HG02970 (cell line): ENCODE measurements around the gene ELMO1.

Experiments used
- ATAC-seq: cut with Tn5 transposase; IDR thresholded peaks from one replicate; pipeline ENCODE4 v1.9.1; 2021; ENCODE audit warnings: mild to moderate bottlenecking, moderate library complexity, moderate number of reproducible peaks; ENCODE audit not compliant: unreplicated experiment, low FRiP score

Gene ELMO1

DNA sequence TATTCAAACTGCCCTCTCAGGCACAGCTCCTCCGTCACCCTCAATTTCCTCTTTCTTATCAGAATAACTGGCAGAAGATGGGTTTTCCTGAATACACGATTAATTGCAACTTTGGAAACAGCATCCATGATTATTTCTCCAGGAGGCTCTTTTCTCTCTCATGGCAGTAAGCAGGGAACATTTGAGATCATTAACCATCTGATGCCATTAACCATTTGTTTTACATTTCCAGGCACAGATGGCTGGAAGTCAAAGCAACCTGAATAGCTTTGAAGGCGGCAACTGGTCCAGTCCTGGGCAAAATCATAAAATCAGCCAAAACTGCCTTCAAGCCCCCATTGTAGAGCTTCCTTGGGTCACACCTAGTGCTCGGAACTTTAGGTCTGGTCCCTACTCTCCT, 434.9 kb downstream of the ELMO1 start:
- no peak for ATAC-seq

DNA sequence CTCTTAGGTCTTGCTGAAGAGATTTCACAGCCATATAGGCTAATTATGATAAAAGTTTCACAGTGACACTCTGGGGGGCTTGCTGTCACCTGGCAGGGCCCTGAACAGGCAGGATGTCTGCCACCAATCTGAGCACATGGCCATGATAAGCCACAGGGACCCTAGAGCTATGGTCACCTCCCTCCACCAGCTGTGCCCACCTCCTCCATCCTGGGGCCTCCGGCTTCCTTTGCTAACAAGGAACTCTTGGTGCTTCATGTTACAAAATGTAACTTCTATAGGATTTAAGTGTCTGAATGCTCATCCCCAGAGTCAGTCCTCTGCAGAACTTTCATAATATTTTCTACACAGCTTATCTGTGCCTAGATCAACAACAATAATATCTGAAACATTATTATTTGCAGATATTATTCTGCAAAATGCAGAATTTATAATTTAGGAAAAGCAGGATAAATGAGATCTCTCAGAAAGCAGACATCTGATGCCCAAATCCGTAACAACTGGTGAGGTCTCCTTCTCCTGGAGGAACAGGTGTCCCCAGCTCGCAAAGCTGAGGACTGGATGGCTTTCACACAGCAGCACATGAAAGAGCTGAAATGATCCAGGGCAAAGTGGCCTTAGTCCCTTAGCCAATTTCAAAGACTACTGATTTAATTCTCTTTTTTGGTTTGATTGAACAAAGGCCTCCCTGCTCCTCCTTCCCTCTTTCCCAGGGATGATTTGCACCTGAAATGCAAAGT, 437.3 kb downstream of the ELMO1 start:
- ATAC-seq: no peak

DNA sequence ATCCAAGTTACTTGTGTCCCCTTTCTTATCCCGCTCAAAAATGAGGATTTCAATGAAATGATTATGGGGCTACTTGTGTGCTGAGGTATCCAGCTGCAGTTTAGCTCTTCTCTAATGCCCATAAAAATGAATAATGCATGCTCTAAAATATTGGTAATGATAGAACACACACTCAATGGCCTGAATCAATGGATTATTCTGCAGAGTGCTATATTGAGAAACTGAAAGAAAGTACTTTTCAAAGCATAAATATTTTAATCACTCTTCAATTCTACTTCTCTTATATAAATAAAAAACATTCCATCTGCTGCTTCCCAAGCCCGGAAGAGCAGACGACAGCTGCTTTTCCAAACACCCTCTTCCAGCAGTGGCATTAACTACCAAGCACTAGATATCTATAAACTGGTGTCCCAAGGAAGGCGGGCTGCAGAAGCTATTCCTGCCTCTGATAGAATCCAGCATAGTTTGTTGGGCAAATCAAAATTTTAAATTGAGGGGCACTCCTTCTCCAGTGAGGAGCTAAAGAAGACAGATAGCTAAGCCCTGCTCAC, 439.5 kb downstream of the ELMO1 start:
- ATAC-seq: no peak

DNA sequence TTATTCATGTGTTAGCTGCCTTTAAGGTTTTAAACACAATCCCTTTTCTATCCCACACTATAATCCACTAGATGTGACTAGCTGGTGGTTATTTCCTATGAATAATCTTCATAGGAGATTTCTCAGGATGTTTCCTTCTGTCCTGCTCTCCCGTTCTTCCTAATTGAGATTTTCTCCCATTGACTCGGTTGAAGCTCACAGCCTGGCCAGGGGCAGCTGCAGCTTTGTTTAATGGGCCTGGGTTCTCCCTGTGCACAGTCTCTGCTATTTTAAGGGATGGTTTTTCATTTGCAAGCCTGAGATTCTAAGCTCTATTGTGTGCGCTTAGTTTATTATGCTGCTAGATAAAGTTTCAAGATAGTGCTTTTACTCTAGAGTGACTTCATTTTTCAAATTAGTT, 441.0 kb downstream of the ELMO1 start:
- ATAC-seq: no peak

DNA sequence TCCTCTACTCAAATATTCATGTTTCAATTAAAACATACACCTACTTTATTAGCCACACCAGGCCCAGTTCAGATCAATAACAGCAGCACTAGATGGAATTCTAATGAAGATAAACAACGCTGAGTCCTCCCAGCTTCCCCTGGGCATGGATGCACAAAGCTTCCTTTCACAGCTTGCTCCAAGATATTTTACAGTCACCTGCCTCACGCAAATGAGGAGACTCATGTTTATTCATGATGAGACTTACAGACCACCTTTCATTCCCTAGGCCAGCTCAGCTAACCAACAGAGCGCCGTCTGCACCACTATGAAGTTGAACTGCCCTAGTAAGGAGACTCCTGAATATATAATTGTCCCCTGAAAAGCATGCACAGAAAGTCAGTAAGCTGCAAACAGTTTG, 441.4 kb downstream of the ELMO1 start:
- no peak for ATAC-seq

DNA sequence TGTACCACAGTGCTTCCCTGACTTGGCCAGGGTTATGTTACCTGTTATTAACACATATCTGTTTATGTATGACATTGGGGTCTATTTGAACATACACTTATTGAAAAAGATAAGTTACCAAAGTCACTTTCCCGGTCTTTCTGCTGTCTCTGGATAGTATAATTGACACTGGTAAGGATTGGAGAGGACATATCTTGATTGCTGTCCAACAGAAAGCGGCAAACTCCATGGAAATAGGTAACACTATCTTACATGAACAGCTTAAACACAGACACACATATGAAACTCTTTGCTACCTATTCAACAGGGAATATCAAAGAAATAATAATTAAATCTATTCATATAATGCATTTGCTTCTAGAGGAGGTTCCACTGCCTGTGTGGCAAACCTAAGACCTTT, 441.9 kb downstream of the ELMO1 start:
- ATAC-seq: no peak

DNA sequence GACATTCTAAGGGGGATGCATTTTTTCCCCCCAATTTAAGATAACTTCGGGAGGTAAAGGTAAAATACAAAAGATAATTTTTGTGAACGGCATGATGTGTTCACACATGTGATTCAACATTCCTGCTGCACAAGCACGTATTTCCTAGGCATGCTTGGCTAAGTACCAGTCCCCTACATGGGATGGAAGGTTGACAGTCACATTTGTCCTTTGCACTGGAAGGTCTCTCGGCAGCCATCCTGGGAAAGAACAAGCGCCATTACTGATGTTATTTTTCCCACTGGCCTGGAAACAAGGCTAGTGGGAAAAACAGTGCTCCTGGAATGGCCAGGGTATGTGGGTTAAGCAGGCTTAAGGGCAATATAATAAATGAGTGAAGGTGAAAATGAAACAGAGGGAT, 448.2 kb downstream of the ELMO1 start:
- ATAC-seq: no peak

DNA sequence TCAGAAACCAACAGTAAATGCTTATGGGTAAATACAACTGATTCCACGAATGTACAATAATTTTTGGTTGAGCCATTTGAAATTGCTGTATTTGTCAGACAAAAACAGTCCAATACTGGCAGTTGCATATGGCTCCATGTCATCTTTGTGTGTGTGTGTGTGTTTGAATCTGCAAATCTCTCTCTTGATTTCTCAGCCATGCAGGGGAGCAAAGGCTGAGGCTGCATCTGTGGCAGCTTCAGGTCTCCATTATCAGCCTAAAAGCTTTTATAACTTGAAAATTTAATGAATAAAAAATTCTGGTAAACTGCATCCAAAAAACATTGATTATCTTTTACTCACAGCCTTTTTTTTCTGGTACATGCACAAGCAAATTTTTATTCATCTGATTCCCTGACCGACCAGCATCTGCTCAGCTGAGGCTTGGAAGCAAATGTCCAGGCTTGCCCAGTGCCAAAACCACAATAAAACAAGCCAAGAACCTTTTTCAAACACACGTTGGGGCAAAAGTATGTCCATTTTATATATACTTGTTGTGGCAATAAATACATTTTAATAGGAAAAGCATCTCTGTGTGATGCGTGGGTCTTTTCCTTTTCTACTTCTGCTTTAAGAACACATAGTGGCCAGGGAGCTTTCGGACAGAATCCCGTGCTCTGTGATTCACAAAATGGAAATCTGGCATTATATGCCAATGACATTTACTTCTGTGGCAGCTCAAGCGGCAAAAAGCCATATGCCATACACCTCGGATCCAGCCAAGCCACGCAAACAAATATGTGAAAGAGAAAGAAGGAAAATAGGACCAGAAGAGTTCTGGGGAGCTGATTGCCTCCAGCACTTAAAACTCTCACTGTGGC, 448.8 kb downstream of the ELMO1 start:
- ATAC-seq: no peak

DNA sequence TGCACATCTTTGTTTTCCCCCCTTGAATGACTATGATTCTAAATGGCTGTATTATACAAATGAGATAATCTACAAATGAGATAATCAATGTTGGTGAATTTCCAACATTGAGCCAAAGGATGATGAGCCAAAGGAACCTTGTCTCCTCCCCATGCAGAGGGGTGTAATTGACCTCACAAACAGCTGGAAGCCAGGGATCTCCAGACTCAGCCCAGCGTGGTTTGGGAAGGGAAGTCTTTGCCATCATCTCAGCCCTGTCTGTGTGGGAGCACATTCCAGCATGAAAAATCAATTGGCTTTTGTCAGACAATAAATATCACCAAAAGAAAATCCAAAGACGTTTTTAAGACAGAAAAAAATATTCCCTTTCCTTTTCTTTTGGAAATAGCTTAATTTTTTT, 452.9 kb downstream of the ELMO1 start:
- no peak for ATAC-seq

DNA sequence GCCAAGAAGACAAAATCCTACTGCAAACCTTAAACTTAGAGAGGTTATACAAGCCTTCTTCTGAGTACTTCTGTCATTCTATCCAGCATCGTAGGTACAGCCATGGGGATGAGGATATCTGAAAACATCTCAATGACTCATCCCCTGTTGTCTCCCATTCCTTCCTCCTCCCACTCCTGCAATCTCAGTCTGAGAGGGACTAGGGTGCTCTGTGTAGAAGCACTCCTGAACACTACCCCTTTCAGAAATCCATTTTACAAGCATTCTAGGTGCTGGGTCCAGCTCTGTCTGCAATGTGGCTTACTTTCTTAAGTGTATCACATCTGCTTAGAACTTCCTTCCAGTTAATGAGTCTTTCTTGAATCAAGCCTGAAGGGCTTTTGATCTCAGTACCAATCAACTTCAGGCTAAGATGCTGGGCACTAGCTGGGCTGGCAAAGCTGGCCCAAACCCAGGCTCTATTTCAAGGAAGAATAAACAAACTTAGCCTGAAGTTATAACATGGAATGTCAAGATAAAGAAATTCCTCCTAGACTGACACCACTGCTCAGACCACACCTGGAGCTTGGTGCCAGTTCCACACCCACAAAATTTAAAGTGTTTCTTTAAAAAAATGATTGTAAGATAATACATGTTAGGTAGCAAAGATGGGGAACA, 454.1 kb downstream of the ELMO1 start:
- ATAC-seq: no peak

DNA sequence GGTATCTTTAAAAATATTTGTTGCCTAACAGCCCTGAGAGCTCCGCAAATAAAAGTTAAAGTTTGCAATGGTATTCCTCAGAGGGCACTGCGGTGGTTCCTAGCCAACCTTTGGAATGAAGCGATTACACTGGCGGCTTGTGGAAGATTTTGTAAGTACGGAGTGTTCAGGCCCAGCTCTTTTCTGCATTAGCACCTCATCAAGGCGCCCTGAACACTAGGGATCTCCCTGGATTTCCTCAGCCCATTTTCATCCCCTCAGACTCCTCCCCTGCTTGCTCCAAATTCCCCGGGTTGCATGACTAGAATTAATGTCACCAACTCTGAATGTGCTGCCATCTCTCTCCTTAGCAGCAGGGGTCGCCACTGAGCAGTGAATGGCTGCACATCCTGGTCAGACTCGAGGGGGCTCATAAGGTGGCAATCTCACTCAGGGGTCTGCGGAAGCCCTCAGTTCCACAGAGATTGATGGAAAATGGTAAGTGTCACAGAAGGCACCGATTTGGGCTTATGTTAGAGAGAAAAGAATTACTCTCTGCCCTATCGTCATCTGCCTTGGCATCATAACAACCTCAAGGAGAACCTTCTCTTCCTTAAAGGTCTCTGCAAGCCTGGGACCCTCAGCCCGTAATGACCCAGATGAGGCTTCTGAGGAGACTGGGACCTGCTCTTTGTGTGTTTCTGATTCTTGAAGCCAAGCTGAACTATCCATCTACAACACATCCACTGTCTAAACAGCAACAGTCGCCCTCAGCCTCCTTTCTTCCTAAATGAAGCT, 461.5 kb downstream of the ELMO1 start:
- ATAC-seq: no peak

DNA sequence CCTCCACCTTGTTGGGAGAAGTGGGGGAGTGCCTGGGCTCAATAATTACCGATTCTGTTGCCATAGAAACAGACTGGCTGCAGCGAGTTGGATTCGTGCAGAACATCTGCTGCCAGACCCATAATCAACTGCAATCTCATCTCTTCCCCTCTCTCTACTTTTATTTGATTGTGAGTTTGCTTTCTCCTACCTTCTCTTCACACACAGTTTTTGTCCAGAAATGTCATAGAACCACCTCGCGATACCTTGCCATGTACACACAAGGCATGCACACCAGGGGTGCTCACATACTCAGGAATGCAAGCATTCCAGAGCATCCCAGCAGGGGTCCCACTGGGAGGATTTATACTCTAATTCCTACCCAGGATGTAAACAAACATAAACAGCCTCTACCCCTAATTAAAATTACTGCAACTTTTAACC, 462.1 kb downstream of the ELMO1 start:
- ATAC-seq: no peak

DNA sequence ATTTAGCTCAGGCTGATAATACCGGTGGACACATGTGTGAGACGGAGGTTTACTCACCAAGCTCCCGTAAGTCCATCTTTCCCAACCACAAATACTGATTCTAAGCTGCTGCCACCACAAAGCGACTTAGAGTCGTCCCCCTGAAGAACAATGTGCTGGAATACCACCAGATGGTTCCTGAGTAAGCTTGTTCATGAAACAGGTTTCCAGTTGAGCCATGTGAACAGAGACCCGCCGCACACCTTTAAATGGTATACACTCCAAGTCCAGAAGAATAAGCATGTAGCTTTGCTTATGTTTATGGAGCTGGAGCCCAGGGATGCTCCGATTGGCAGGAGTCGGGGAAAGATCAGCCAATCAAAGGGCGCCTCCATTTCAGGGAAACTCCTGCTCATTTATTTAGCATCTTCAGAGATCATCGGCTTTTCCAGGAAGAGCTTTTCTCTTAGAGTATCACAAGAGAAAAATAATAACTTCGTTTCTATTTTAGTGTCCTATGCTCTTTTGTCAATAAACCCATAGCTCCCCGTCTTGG, 462.7 kb downstream of the ELMO1 start:
- no peak for ATAC-seq

DNA sequence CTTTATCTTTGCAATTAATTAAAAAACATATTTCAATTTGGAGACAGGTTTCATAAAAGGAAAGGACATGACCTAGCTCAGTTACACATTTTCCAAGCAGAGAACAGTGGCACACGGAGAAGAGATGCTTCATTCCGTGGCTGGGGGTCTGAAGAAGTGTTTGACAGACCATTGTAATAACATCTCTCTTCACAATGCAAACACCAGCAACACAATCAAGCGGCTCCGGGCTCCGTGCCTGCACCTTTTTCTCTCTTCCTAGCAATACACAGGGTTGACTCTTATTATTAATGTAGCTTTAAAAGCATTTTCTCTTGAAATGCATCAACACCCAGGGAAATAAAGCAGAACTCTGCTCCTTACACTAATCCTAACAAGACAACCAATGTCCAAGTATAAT, 463.3 kb downstream of the ELMO1 start:
- no peak for ATAC-seq

DNA sequence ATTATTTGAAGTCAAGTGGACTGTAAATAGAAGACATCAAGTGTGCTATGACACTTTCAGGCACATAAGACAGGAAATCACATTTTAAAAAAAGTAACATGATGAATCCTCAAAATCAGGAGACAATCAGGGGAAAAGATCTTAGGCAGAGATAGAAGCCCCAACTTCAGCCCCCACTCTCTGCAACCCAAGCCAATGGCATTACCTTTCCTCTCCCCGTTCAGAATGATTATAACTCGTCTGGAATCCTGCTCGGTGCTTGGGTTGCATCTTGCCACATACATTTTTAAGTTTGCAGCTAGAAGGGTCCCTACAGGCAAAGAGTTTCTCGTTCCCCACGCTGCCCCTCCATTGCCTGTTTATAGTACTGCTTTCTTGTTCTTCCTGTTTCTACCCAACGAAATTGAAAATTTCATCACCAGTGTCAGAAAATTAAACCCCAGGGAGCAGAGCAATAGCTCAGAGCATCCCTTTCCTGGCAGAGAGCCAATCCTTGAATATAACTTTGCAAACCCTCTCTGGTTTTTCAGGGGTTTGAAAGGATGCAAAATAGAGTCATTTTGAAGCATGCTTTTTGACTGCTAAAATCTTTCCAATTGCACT, 463.9 kb downstream of the ELMO1 start:
- no peak for ATAC-seq

DNA sequence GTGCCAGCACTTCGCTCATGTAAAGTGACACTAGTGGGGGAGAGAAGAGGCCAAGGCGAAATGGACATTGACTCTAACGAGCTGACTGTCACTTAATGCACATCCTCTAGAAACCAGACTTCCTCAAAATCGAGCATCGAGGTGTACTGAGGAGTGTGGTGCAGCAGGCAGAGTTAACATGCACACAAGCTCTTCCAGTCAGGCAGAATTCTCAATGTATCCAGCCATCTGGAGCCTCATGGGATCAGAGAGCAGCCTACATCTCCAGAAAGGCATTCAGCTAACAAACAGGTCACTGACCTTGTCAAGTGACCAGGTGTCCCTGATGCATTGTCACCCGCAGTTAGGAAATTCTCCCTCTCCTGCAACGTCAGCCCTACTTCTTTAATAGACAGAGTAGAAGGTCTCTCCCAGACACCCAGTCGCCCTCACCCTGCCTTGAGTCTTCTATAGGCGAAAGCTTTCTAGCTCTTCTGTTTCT, 464.6 kb downstream of the ELMO1 start:
- no peak for ATAC-seq

DNA sequence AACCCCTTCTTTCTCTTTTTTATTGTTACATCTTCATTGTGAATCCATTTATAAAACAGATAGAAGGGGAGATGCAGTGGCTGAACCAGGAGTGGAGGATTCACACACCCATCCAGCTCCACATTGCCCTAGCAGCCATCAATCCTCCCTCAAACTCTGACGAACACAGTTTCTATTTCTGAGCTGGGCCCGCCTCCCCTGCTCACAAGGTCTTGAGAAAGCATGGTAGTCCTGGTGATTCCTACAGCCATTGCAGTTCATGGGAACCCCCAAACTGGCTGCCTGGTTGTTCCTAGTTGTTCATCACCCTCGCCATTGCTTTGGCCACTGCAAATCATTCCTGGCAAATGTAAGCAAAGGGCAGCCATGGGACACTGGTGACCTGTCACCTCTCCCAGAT, 465.9 kb downstream of the ELMO1 start:
- ATAC-seq: no peak

DNA sequence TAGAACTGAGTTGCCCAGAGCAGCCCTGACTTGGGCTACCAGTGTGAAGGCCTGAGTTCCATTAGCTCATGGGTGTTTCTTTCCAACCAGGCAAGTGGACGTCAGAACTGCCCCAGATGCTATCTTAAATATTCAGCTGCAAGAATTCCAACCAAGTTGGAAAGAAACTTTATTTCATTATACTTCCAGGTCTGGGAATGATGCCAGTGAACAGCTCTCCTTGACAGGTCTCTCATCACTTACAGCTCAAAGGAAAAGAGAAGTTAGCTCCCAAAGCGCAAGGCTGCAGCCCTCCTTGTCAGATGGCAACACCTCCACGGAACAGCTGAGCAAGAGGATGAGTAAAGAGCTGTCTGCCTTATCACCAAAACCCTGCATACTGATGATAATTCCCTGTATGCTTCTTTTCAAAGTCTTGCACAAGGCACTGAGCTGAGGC, 468.8 kb downstream of the ELMO1 start:
- ATAC-seq: no peak

DNA sequence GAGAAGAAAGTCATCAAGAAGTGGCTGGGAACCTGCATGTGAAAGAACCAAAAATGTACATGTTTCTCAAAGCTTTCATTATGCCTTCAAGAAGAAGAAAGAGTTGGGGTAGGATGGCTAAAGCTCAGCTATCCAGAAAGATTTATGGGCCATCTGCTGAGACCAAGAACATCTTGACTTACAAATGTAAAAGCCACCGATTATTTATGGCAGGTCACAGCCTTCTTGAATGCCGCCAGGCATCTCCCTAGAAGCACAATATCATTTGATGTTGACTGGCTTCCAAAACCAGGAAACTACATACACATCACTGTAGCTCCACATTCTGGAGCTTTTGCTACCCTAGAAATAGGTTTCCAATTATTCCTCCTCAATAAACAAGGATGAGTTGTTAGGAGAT, 470.2 kb downstream of the ELMO1 start:
- ATAC-seq: no peak
